K562 (cell line): ENCODE data around the gene AKAP13. TPM values are rescaled to one million over a fixed set of nuclear protein-coding genes. Genes with fewer than 3 reads are reported as not detected.
A peak's percentile ranks its signal among the peaks of the same experiment; 100 is the strongest.

Experiments used
- ATAC-seq: fragments of 200-7000 bp; cut with Tn5 transposase; 3 replicates; pipeline ENCODE4 v1.9.1; 2020; ENCODE audit warnings: moderate library complexity
- BruUV-seq: library from RNA; stranded (reverse); fragments of 400-500 nt; replicated peaks from 2 replicates; lab custom pipeline; 2021; lab: Mats Ljungman, UMichigan
- CTCF ChIA-PET: fragments of 300-600 bp; formaldehyde crosslinking; extraction: SDS; loops from one replicate; lab custom pipeline; 2021; ENCODE audit warnings: low intra/inter-chr PET ratio; lab: Yijun Ruan, JAX
- POLR2A ChIA-PET: fragments of 300-600, 350-650 bp; sonication (Branson Sonifier 250); formaldehyde crosslinking; extraction: SDS; loops from one replicate; lab custom pipeline; 2021; ENCODE audit warnings: antibody characterized with exemption, inconsistent platforms; lab: Yijun Ruan, JAX
- DNase-seq, 4 experiments: peaks; one replicate each; pipeline versions ENCODE4 v3.0.0 to v3.0.0-alpha.2; 2011 to 2018; ENCODE audit warnings: low spot score in 3 of 4, mixed read lengths in 3 of 4; ENCODE audit errors: extremely low read depth in 1 of 4
- FAIRE-seq: peaks from 2 replicates; lab custom pipeline; 2011; peaks lifted over from hg19 to GRCh38; lab: Jason Lieb, UNC
- H2AFZ ChIP-seq: 2 replicates; pipeline ENCODE4 v1.6.0; 2011; ENCODE audit warnings: low read depth, low read length, control low read depth, inconsistent platforms
- H3K27ac ChIP-seq: fragments of 200-600 bp; 3 replicates; pipeline ENCODE4 v1.8.0; 2011; ENCODE audit warnings: low read depth, mild to moderate bottlenecking, control low read depth, inconsistent platforms, low read length, moderate library complexity, mixed read lengths; ENCODE audit errors: extremely low read depth
- H3K27me3 ChIP-seq, 2 experiments: fragments of 300-600 bp in 1 of 2; 2 replicates in 1 of 2; 3 replicates in 1 of 2; pipeline versions ENCODE4 v1.6.0 to v1.8.0; 2011; ENCODE audit warnings: inconsistent platforms in 2 of 2, low read length in 2 of 2, mild to moderate bottlenecking in 1 of 2, mixed read lengths in 1 of 2, moderate library complexity in 1 of 2; ENCODE audit not compliant: control insufficient read depth in 2 of 2, insufficient read depth in 2 of 2
- H3K36me3 ChIP-seq: fragments of 300-600 bp; 3 replicates; pipeline ENCODE4 v1.8.0; 2011; ENCODE audit warnings: mild to moderate bottlenecking, low read length, inconsistent platforms; ENCODE audit not compliant: control insufficient read depth, insufficient read depth
- H3K4me1 ChIP-seq, 2 experiments: fragments of 200-600 bp in 1 of 2; replicated peaks in 1 of 2; 2 replicates in 1 of 2; 3 replicates in 1 of 2; pipeline versions ENCODE4 v1.5.1 to v1.8.0; 2011; ENCODE audit warnings: inconsistent platforms in 2 of 2, low read length in 2 of 2, mild to moderate bottlenecking in 1 of 2, mixed read lengths in 1 of 2, moderate library complexity in 1 of 2; ENCODE audit not compliant: control insufficient read depth in 2 of 2, insufficient read depth in 2 of 2
- H3K4me2 ChIP-seq: 2 replicates; pipeline ENCODE4 v1.6.1; 2011; ENCODE audit warnings: low read length, control low read depth, inconsistent platforms, mixed read lengths; ENCODE audit not compliant: insufficient read depth
- H3K4me3 ChIP-seq: fragments of 200-600 bp; sonication (generic), shearing (Covaris generic); 2 replicates; pipeline ENCODE4 v1.5.1; 2016; ENCODE audit warnings: control low read depth, inconsistent platforms
- H3K79me2 ChIP-seq: fragments of 200-600 bp; 3 replicates; pipeline ENCODE4 v1.8.0; 2011; ENCODE audit warnings: low read length, inconsistent platforms; ENCODE audit not compliant: control insufficient read depth, insufficient read depth
- H3K9ac ChIP-seq, 2 experiments: 2 replicates each; pipeline versions ENCODE4 v1.6.0 to v1.6.1; 2011; ENCODE audit warnings: low read depth in 2 of 2, low read length in 2 of 2, control low read depth in 1 of 2, inconsistent platforms in 1 of 2, mild to moderate bottlenecking in 1 of 2, mixed read lengths in 1 of 2; ENCODE audit not compliant: insufficient read depth in 1 of 2
- H3K9me1 ChIP-seq: one replicate; pipeline ENCODE4 v1.6.0; 2011; ENCODE audit warnings: inconsistent platforms, mild to moderate bottlenecking, low read length, moderate library complexity; ENCODE audit not compliant: control insufficient read depth, insufficient read depth
- H3K9me3 ChIP-seq: replicated peaks from 2 replicates; pipeline ENCODE4 v1.5.1; 2011; ENCODE audit warnings: low read depth, low read length, inconsistent platforms; ENCODE audit not compliant: control insufficient read depth, insufficient read depth
- H4K20me1 ChIP-seq: replicated peaks from 2 replicates; pipeline ENCODE4 v1.6.1; 2011; ENCODE audit warnings: low read length, inconsistent platforms, mixed read lengths; ENCODE audit not compliant: control insufficient read depth, insufficient read depth
- C11orf30 ChIP-seq: fragments of 450-650 bp; IDR thresholded peaks from 2 replicates; pipeline ENCODE4 v1.6.1; 2016; ENCODE audit warnings: low read depth, mild to moderate bottlenecking
- DACH1 ChIP-seq: fragments of 450-650 bp; IDR thresholded peaks from 2 replicates; pipeline ENCODE4 v1.6.1; 2018; ENCODE audit not compliant: partially characterized antibody
- EGR1 ChIP-seq: fragments of 450-650 bp; conservative IDR thresholded peaks from 2 replicates; pipeline ENCODE4 v1.6.1; 2017; ENCODE audit warnings: mild to moderate bottlenecking
- L3MBTL2 ChIP-seq: fragments of 450-650 bp; IDR thresholded peaks from 2 replicates; pipeline ENCODE4 v1.6.1; 2016; ENCODE audit warnings: mild to moderate bottlenecking, moderate library complexity
- NFE2 ChIP-seq: IDR thresholded peaks from 2 replicates; pipeline ENCODE4 v1.6.1; 2014; ENCODE audit warnings: antibody characterized with exemption, low read depth
- NFIX ChIP-seq: fragments of 250-450 bp; sonication (Bioruptor Pico); IDR thresholded peaks from 2 replicates; pipeline ENCODE4 v1.4.0; 2020; ENCODE audit warnings: low read depth, mild to moderate bottlenecking, moderate library complexity
- NR2C2 ChIP-seq, 2 experiments: fragments of 200-800 bp in 1 of 2; sonication (Bioruptor generic) in 1 of 2; sonication (generic) in 1 of 2; formaldehyde crosslinking in 1 of 2; IDR thresholded peaks; 2 replicates each; pipeline versions ENCODE4 v1.6.1 to v1.8.0; 2016 to 2022; ENCODE audit warnings: mild to moderate bottlenecking in 1 of 2, missing compliant biosample characterization in 1 of 2, missing genetic modification characterization in 1 of 2, missing genetic modification reagents in 1 of 2
- POLR2B ChIP-seq: fragments of 450-650 bp; IDR thresholded peaks from 2 replicates; pipeline ENCODE4 v1.6.1; 2018; ENCODE audit warnings: low read depth; ENCODE audit not compliant: partially characterized antibody
- RAD51 ChIP-seq: fragments of 450-650 bp; IDR thresholded peaks from 2 replicates; pipeline ENCODE4 v1.7.1; 2016; ENCODE audit warnings: low read depth, mild to moderate bottlenecking, borderline replicate concordance
- SFPQ ChIP-seq: fragments of 200-400 bp; formaldehyde crosslinking; IDR thresholded peaks from 2 replicates; pipeline ENCODE4 v1.6.1; 2017; ENCODE audit warnings: mild to moderate bottlenecking, low read depth, low read length, moderate library complexity
- SMARCB1 ChIP-seq: IDR thresholded peaks from 2 replicates; pipeline ENCODE4 v1.6.1; 2011; ENCODE audit warnings: improper control_type of control experiment, low read depth; ENCODE audit not compliant: insufficient read length
- ZNF133 ChIP-seq: fragments of 250-450 bp; sonication (Bioruptor Pico); IDR thresholded peaks from 2 replicates; pipeline ENCODE4 v1.4.0; 2020; ENCODE audit warnings: mild to moderate bottlenecking
- ZNF165 ChIP-seq: fragments of 250-450 bp; sonication (Bioruptor Pico); IDR thresholded peaks from 2 replicates; pipeline ENCODE4 v1.4.0; 2020; ENCODE audit warnings: borderline replicate concordance
- ZNF507 ChIP-seq: conservative IDR thresholded peaks from 2 replicates; pipeline ENCODE4 v1.6.1; 2017; ENCODE audit warnings: missing genetic modification characterization, missing compliant biosample characterization
- WGBS: fragments of 100-300 bp; shearing (Covaris generic); methylation state at CpG from one replicate; pipeline ENCODE4 v1.1.6; 2016; ENCODE audit warnings: low coverage, mixed read lengths; ENCODE audit not compliant: insufficient coverage; ENCODE audit errors: missing lambda C conversion rate; 5-methylcytosine and 5-hydroxymethylcytosine counted together
- in situ Hi-C: fragments of 300-500 bp; cut with MboI; formaldehyde crosslinking; loops from 4 replicates; pipeline ENCODE4 v1.15.0; 2018; ENCODE audit warnings: inconsistent platforms, mixed read lengths
- intact Hi-C: fragments of 100-400 bp; cut with micrococcal nuclease; formaldehyde crosslinking; loops from 2 replicates; pipeline ENCODE4 v1.14.2; 2022
- polyA plus RNA-seq, 8 experiments: library from polyadenylated mRNA; depleted of rRNA in 4 of 8; stranded (reverse) in 5 of 8; unstranded in 3 of 8; fragments of >200 nt; fragmentation: Nextera tagmentation in 2 of 8; fragmentation: Illumina TruSeq in 1 of 8; extraction: Ambion mirVana in 2 of 8; extraction: Trizol in 1 of 8; gene quantifications; 2 replicates each; pipeline versions ENCODE4 v1.2.1 to v1.2.3, GENCODE V29; 2011 to 2014; ENCODE audit warnings: inconsistent platforms in 1 of 8, missing spikeins in 1 of 8
- total RNA-seq, 7 experiments: library from RNA; depleted of rRNA in 6 of 7; stranded (reverse); fragments of >200 nt in 6 of 7; fragmentation: Illumina TruSeq in 2 of 7; extraction: Trizol in 2 of 7; gene quantifications; 2 replicates each; pipeline versions ENCODE4 v1.2.1 to v1.2.3, GENCODE V29; 2011 to 2021; ENCODE audit warnings: low replicate concordance in 1 of 7
- TF ChIP-seq, protein P1 (sequence below): sonication (generic); formaldehyde crosslinking; IDR thresholded peaks from 2 replicates; pipeline ENCODE4 v1.9.0; 2022; ENCODE audit warnings: mild to moderate bottlenecking, missing genetic modification reagents

The AKAP13 gene
- total and polyA plus RNA-seq, 9 of the 15 experiments (the other 6 are each of a cell fraction or from before 2014, with no cell fraction given): 0.03 to 1.7 (median 0.42) TPM

DNA sequence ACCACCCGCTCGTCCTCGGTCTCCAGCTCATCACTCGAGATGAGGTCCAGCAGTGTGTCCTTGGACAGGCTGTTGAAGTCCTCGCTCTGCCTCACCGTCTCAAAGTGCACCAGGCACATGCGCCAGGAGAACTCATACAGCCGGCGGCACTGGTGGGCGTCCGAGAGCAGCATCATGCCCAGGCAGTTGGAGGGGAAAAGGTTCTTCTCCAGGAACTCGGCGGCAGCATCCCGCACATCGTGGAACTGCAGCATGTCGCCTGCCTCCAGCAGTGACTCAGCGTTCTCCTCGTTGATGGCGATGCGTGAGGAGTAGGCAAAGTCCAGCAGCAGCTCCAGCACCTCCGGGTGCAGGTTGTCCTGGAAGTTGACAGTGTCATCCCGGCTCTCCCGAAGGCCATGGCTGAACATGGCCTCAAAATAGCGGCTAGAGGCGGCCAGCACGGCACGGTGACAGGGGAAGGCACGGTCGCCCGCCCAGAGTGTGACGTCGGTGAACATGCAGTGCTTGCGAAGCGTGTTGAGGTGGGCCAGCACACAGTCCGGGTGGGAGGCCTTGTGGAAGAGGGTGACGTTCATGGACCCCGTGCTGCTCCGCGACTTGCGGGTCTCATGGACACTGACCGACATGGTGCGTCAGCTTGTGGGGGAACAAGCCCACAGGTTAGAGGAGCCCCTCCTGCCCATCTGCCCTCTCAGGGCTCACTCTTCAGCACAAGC lies 388.9 kb downstream of the AKAP13 start:
- BruUV-seq: no TSS peak
- H3K79me2 ChIP-seq: no peaks in the 10 kb centered on the region
- WGBS: 13% methylated on average over 42 of the region's 42 CpGs
- intact Hi-C loops: no loop called here
- H3K4me2 ChIP-seq: no peak overlapping the region
- H3K4me1 ChIP-seq: peaks cover 0 to 9% of the 10 kb centered on the region in 2 experiments; a peak in 1 of 5 replicates
- no peak overlapping the region for H2AFZ ChIP-seq
- FAIRE-seq (no peak), DNase-seq (no peak), ATAC-seq (no peak)
- ChIA-PET CTCF (no interaction called here), POLR2A (interaction anchor here (1.1 to 1.2 kb wide), 2 partner anchors 8 to 9 kb away, joined by 3 to 7 read pairs; no protein-coding TSS in a partner anchor)
- H3K4me3 ChIP-seq: no peak overlapping the region
- H3K27ac ChIP-seq: no peak overlapping the region
- H3K9ac ChIP-seq: no peak overlapping the region
- no peaks in the 10 kb centered on the region for H3K36me3 ChIP-seq
- no peaks in the 10 kb centered on the region for H3K9me1 ChIP-seq
- in situ Hi-C loops: no loop called here
- peaks cover 7 to 74% of the 10 kb centered on the region in 2 experiments; a peak in 4 of 5 replicates for H3K27me3 ChIP-seq
- H4K20me1 ChIP-seq: peaks cover 9% of the 10 kb centered on the region
- no peaks in the 10 kb centered on the region for H3K9me3 ChIP-seq
- no peak for TF ChIP-seq SMARCB1
- no peak for TF ChIP-seq EGR1
- TF ChIP-seq DACH1: no peak
- TF ChIP-seq ZNF165 (CRISPR knock-in tag): no peak
- TF ChIP-seq POLR2B: no peak
- TF ChIP-seq, protein P1, sequence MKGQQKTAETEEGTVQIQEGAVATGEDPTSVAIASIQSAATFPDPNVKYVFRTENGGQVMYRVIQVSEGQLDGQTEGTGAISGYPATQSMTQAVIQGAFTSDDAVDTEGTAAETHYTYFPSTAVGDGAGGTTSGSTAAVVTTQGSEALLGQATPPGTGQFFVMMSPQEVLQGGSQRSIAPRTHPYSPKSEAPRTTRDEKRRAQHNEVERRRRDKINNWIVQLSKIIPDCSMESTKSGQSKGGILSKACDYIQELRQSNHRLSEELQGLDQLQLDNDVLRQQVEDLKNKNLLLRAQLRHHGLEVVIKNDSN (CRISPR knock-in tag): no peak
- no peak for TF ChIP-seq ZNF133 (CRISPR knock-in tag)
- no peak for TF ChIP-seq L3MBTL2
- TF ChIP-seq C11orf30: 0 out of 2 replicates have a peak, but pooled peaks have one; percentile 17
- no peak for TF ChIP-seq RAD51
- TF ChIP-seq ZNF507 (tag): no peak
- TF ChIP-seq SFPQ: no peak
- TF ChIP-seq NFIX (CRISPR knock-in tag): no peak
- no peak for TF ChIP-seq NR2C2 (CRISPR knock-in tag; IDR thresholded peaks at IDR 0.05)
- no peak for TF ChIP-seq NR2C2 (tag; IDR thresholded peaks at IDR 0.05)
- TF ChIP-seq NFE2: peak; percentile 62; the same call in 1 of the 2 replicates
